Inflammatory macrophage (primary cell): ENCODE data around the gene PRIMPOL.
"Not testable (repeated sequence)": the region's sequence is repeated elsewhere in the genome, so short reads cannot be mapped to it uniquely, and the experiment has no call there.

Source experiments
- DNase-seq, 2 donors: peaks; one replicate each; pipeline ENCODE4 v3.0.0-alpha.2; 2020 to 2022
- total RNA-seq, 18 experiments: gene quantifications; one replicate each; lab custom pipeline; 2026; ENCODE audit warnings: mixed read lengths in 6 of 18, inconsistent platforms in 2 of 18; lab: John Stamatoyannopoulos, UW

The PRIMPOL gene
- total RNA-seq = 1.8 to 16.9 (median 10.1) reads per million in 18 experiments

GRCh38 chr4:184649026-184649970 is at the start of gene PRIMPOL, which contains the start of gene CASP3:
PRIMPOL (plus strand) TSS chr4:184649738; CDS start chr4:184657141, 7,403 bp downstream.
CASP3 (minus strand) TSS chr4:184649447; CDS start chr4:184638453, 10,994 bp downstream.
- peak; percentile 96 to 97 for DNase-seq

GRCh38 chr4:184600982-184601381 is 48.6 kb upstream of the PRIMPOL start:
- not testable (repeated sequence) for DNase-seq

- DNase-seq = not testable (repeated sequence)
These were observed 46.7 kb upstream of the PRIMPOL start for GRCh38 chr4:184602857-184603256.

- not testable (repeated sequence) for DNase-seq
These were observed 42.1 kb upstream of the PRIMPOL start for GRCh38 chr4:184607429-184607828.

- DNase-seq = no peak
These were observed 37.5 kb upstream of the PRIMPOL start for GRCh38 chr4:184612074-184612473.

- peak in 1 of 2 donors; percentile 36 for DNase-seq
These were observed 36.1 kb upstream of the PRIMPOL start for GRCh38 chr4:184613405-184613804.

- no peak for DNase-seq
These were observed 35.0 kb upstream of the PRIMPOL start for GRCh38 chr4:184614509-184614908.

- not testable (repeated sequence) for DNase-seq
These were observed 33.4 kb upstream of the PRIMPOL start for GRCh38 chr4:184616168-184616567.

- DNase-seq = peak; percentile 62 to 90
These were observed 32.6 kb upstream of the PRIMPOL start for GRCh38 chr4:184616633-184617551.

- peak; percentile 36 to 56 for DNase-seq
These were observed 31.8 kb upstream of the PRIMPOL start for GRCh38 chr4:184617600-184618196.

GRCh38 chr4:184620212-184620867 is 29.2 kb upstream of the PRIMPOL start:
- DNase-seq = peak; percentile 40 to 50

GRCh38 chr4:184621518-184621917 is 28.0 kb upstream of the PRIMPOL start:
- DNase-seq = no peak

GRCh38 chr4:184624504-184624903 is 25.0 kb upstream of the PRIMPOL start:
- DNase-seq = not testable (repeated sequence)

GRCh38 chr4:184624972-184625554 is 24.5 kb upstream of the PRIMPOL start:
- no peak for DNase-seq

- DNase-seq = peak in 1 of 2 donors; percentile 29
These were observed 23.5 kb upstream of the PRIMPOL start for GRCh38 chr4:184625783-184626596.

GRCh38 chr4:184628103-184628502 is 21.4 kb upstream of the PRIMPOL start:
- no peak for DNase-seq

GRCh38 chr4:184632842-184633241 is 16.7 kb upstream of the PRIMPOL start:
- no peak for DNase-seq

- no peak for DNase-seq
These were observed 14.2 kb upstream of the PRIMPOL start for GRCh38 chr4:184635381-184635780.

- DNase-seq = no peak
These were observed 13.4 kb upstream of the PRIMPOL start for GRCh38 chr4:184636144-184636543.

- DNase-seq = no peak
These were observed 12.6 kb upstream of the PRIMPOL start for GRCh38 chr4:184636897-184637296.
